Fibroblast of skin of back (primary cell): ENCODE measurements around the gene LCN6. TPM values are rescaled to one million over a fixed set of nuclear protein-coding genes. Genes with fewer than 3 reads are reported as not detected.
"Not testable (repeated sequence)": the region's sequence is repeated elsewhere in the genome, so short reads cannot be mapped to it uniquely, and the experiment has no call there.

Source experiments
- DNase-seq: peaks from one replicate; pipeline ENCODE4 v3.0.0-alpha.2; 2013
- polyA plus RNA-seq, 2 experiments: library from polyadenylated mRNA; unstranded; fragments of 120-200 nt; gene quantifications; one replicate each; pipeline ENCODE4 v1.2.1, GENCODE V29; 2013; ENCODE audit not compliant: insufficient read length in 2 of 2

LCN6 gene, protein sequence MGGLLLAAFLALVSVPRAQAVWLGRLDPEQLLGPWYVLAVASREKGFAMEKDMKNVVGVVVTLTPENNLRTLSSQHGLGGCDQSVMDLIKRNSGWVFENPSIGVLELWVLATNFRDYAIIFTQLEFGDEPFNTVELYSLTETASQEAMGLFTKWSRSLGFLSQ
- polyA plus RNA-seq (2013, experiment 1 of 2; ENCODE audit: insufficient read length), result not detected
- not detected for polyA plus RNA-seq (2013, experiment 2 of 2; ENCODE audit: insufficient read length)

DNA sequence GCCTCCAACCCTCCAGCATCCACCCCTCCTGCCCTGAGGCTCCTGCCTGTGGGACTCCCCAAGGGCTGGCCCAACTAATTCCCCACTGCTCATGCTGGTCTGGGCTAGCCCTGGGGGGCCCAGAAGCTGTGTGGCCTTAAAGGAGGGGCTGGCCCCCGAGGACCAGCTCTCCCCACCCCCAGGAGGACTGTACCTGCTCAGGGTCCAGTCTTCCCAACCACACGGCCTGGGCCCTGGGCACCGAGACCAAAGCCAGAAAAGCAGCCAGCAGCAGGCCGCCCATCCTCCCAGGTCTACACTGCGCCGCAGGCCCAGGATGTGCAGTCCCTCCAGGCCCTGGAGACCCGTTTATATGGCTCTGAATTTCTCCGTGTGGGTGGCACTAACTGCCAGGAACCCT is at the start of gene LCN6:
Gene LCN6 (minus strand): TSS at position 325 of the 400 bp plus-strand sequence. CDS start 42 bp downstream, at position 283.
- DNase-seq, result no peak

DNA sequence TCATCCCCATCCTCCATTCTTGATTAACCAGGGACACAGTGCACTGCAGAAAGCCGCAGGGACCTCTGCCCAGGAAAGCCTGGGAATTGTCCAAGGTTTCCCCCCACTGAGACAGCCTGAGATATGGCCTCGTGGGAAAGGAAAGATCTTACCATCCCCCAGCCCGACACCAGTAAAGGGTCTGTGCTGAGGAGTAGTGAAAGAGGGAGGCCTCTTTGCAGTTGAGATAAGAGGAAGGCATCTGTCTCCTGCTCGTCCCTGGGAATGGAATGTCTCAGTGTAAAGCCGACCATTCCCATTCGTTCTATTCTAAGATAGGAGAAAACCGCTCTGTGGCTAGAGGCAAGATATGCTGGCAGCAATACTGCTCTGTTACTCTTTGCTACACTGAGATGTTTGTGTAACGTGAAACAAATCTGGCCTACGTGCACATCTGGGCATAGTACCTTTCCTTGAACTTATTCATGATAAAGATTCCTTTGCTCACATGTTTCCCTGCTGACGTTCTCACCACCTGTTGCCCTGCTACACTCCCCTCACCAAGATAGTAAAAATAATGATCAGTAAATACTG is 48.5 kb upstream of the LCN6 start:
- DNase-seq, result peak; percentile 39

DNA sequence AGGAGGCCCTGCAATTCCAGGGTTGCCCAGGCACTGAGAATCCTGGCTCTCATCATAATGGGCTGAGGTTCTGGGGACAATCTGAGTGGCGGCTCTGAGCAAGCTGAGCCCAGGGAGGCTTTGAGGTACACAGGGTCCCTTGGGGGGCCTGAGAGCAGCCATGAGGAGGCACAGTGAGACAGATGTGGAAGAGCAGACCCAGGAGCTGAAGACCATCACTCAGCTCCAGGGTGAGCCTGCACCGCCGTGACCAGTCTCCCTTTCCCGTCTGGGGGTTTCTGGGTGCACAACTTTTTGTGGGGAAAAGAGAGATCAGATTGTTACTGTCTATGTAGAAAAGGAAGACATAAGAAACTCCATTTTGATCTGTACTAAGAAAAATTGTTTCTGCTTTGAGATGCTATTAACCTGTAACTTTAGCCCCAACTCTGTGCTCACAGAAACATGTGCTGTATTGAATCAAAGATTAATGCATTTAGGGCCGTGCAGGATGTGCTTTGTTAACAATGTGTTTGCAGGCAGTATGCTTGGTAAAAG is 48.0 kb upstream of the LCN6 start, which contains the start of gene CCDC183:
Gene CCDC183 (plus strand): TSS at position 101 of the 537 bp plus-strand sequence. CDS start 60 bp downstream, at position 161.
- no peak for DNase-seq

GRCh38 chr9:136795000-136795348 is 46.6 kb upstream of the LCN6 start:
- DNase-seq, result no peak

- DNase-seq, result no peak
Observed at GRCh38 chr9:136794281-136794999, 46.1 kb upstream of the LCN6 start.

DNA sequence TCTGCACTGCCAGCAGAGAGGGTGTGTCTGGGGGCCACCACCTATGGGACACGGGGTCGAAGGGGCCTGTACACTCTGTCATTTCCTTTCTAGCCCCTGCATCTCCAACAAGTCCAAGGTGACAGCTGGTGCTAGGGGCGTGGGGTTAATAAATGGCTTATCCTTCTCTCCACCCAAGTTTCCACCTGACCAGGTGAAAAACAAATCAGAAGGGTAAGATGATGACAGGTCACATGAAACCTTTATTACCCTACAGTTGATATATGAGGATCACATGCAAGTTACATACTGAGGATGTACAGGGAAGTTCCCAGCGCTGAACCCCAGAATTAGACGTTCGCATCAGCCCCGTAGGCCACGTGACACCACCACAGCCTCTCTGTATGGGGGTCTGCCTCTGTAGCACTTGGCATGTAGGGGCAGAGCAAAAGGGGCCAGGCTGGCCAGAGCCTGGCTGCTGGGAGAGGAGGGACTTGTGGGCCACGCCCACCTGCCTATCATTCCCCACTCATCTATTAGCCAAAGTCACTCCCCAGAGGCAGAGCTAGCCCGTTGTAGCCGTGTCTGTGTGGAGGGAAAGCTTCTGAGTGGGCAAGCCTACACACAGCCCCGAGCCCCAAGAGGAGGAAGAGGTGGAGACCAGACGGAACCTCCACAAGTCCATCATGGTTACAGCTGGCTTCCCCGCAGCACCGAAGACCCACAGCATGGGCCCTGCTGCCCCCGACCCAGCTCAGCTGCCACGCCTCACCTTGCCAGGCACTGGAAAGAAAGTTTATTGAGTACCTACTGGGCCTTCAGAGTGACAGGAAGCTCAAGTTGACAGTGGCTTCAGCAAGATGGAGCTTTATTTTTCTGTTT is 45.0 kb upstream of the LCN6 start:
- DNase-seq, result no peak

- DNase-seq, result no peak
Observed at GRCh38 chr9:136792321-136793085, 44.2 kb upstream of the LCN6 start.

DNA sequence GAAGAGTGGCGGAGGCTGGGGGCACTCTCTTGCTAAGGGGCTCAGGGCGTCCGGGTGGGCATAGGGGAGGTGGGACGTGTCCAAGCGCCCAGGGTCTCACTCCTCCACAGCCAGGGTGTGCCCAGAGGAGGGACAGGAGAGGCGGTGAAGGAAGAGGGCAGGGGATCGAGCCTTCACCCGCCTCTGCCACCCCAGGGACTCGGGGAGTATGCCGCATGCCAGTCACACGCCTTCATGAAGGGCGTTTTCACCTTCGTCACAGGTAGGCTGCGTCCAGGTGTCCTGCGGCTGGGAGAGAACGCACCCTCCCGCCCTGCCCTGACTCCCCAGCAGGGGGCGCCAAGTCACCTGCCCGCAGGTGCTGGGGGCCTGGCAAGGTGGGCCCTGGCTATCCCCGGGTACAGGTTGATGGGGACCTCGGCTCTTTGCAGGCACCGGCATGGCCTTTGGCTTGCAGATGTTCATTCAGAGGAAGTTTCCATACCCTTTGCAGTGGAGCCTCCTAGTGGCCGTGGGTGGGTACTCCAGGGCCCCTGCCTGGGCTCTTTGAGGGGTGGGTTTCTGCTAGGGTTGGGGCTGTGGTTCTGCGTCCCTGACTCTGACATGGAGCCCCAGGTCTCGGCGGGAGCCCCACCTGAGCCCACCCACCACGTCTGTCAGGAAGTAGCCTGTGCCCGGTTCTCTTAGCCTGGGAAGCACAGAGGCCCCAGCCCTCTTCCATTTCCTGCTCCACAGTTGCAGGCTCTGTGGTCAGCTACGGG is 43.4 kb upstream of the LCN6 start:
- no peak for DNase-seq

GRCh38 chr9:136790640-136791515 is 42.6 kb upstream of the LCN6 start, which contains the start of gene TMEM141:
TMEM141 (plus strand) TSS chr9:136791344; CDS start chr9:136791371, 27 bp downstream.
- DNase-seq, result peak; percentile 98

DNA sequence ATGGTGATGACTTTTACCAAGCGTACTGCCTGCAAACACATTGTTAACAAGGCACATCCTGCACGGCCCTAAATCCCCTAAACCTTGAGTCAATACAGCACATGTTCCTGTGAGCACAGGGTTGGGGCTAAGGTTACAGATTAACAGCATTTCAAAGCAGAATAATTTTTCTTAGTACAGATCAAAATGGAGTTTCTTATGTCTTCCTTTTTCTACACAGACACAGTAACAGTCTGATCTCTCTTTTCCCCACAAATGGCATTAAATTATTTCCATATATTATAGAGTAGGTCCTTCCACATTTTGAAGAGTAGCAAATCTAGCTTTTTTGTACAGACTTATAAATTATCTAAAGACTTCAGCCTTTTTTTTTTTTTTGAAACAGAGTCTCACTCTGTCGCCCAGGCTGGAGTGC is 41.2 kb upstream of the LCN6 start:
- no peak for DNase-seq

GRCh38 chr9:136788644-136789522 is 40.6 kb upstream of the LCN6 start:
- not testable (repeated sequence) for DNase-seq

GRCh38 chr9:136787690-136788400 is 39.5 kb upstream of the LCN6 start:
- peak; percentile 56 for DNase-seq

GRCh38 chr9:136786983-136787382 is 38.7 kb upstream of the LCN6 start:
- DNase-seq, result not testable (repeated sequence)

GRCh38 chr9:136786451-136786850 is 38.1 kb upstream of the LCN6 start:
- DNase-seq, result no peak

DNA sequence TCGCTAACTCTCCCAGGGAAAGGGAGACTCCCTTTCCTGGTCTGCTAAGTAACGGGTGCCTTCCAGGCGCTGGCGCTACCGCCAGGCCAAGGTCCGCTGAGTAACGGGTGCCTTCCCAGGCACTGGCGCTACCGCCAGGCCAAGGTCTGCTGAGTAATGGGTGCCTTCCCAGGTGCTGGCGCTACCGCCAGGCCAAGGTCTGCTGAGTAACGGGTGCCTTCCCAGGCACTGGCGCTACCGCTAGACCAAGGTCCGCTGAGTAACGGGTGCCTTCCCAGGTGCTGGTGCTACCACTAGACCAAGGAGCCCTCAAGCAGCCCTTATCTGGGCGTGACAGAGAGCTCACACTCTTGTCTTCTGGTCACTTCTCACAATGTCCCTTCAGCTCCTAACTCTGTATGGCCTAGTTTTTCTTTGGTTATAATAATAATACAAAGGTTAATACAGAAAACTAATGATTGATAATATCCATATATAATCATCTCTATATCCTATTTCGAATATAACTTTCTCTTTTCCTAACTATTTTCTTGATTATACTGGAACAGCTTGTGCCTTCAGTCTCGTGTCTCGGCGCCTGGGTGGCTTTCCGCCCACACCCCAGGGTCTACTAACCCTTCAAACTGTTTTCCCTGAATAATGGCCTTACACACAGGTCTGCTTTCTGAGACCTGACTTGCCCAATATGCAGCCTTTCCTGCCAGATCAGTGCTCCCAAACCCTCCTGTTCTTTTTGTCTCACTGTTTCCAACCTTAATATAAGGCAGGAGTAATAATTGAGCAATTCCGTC is 37.4 kb upstream of the LCN6 start:
- DNase-seq, result not testable (repeated sequence)

GRCh38 chr9:136784997-136785361 is 36.7 kb upstream of the LCN6 start:
- DNase-seq, result no peak
